Left kidney (tissue), 2 donors: ENCODE results near the gene IL1RAPL1. TPM values are rescaled to one million over a fixed set of nuclear protein-coding genes. Genes with fewer than 3 reads are reported as not detected.

ENCODE experiments used
- DNase-seq: peaks from one replicate; pipeline ENCODE4 v3.0.0-alpha.2; 2013
- polyA plus RNA-seq: library from polyadenylated mRNA; unstranded; fragments of 120-200 nt; gene quantifications from one replicate; pipeline ENCODE4 v1.2.1, GENCODE V29; 2013; ENCODE audit not compliant: insufficient read length

The IL1RAPL1 gene
- polyA plus RNA-seq, 1 donor, result 2.5 TPM

DNA sequence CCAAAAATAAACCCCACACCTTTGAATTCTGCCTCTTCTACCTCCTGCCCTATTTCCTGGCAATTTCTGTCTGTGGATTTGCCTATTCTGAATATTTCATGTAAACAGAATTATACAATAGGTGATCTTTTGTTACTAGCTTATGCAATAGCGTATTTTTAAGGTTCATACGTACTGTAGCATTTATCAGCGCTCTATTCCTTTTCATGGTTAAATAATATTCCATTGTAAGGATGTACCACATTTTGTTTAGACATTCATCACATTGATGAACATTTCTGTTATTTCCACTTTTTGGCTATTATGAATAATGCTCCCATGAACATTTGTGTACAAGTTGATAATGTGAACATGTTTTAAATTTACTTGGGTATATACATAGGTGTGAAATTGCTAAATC, 847.7 kb downstream of the IL1RAPL1 start:
- no peak for DNase-seq

DNA sequence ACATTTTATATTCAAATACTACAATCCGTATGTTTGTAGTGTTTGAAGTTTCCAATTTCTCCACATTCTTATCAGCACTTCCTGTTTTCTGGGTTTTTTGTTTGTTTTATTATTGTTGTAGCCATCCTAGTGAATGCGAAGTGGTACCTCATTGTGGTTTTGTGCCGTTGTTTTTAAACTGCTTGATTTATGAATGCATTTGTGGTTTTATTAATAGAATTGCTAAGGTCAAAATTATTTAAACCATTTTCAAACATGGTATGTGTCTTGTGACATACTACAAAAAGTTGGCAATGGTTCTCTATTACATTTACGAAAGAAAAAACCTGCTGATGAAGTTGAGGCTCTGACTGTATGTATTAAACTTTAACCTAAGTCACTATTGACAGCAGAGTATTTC, 848.1 kb downstream of the IL1RAPL1 start:
- DNase-seq, result no peak

DNA sequence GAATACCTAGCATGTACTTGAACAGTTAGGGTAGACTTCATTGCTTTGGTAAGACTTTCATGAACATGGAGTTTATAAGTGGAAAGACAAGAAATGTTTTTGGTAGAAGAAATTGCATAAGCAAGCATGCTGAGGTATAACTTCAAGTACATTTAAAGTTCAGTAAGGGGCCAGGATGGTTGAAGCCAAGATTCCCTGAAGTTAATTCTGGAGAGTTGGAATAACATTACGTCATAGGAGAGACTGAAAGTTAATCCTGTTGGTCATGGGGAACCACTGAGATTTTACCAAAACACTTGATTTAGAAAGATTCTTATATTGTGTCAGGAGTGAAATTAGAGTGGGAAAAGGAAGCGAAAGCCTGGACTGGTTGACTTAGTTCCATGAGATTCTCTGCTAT, 860.6 kb downstream of the IL1RAPL1 start:
- DNase-seq, result no peak

DNA sequence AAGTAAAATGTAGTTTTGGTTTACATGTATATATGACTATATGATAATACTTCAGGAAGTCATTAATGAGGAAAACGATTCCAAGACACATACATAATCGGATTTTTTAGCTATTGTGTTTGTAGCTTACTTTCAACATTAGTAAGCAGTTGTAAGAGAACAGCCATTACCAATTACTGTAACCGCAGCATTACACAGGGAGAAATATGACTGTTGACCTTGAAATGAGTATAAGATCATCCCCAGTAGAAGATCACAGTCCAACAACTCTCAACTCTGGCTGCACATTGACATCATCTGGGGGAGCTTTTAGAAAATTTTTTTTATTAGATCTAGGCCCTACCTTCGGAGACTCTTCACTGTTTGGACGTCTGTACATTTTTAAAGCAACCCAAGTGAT, 866.1 kb downstream of the IL1RAPL1 start:
- no peak for DNase-seq

DNA sequence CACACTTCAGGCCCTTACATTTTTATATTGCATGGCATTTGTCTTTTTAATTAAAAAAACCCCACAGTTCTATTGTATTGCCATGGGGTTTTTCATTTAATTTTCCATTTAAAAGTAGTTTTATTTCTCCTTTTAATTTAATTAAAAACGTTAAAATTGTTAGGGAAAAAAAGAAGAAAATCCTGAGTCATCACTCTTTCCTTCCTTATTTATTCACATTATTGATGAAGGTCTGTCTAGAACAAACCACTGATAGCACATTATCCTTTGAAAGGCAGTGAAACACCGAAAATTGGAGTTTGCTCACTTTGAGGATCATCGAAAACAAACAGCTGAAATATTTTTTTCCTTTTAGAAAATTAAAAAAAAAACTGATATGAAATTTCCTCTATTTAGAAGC, 868.5 kb downstream of the IL1RAPL1 start:
- no peak for DNase-seq

DNA sequence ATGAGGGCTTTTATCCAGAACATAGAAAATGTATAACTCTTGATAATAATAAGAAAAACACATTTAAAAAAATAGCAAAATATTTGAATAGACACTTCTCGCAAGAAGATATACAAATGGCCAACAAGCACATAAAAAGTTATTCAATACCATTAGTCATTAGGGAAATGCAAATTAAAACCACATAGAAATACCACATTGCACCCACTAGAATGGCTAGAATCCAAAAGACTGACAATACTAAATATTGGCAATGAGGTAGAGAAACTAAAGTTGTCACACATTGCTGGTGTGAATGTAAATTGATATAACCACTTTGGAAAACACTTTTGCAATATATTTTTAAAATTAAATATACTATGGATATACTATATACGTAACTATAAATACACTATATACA, 873.8 kb downstream of the IL1RAPL1 start:
- no peak for DNase-seq

DNA sequence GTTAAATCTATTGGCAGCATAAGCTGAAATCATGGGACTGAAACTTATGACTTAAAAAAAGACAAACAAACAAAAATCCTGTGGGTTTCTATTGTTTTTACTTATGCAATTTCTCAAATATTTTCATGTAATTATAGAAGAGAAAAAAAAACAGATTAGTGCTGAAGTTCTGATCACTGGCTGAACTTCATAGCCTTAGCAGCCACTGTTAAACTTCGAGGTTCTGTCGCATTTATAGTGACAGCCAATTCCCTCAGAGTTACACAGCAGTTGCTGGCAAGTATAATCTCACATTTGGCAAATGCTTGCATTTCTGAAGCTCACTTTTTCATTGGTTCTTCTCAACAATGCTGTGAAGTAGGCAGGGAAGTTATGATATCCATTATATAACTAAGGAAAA, 879.2 kb downstream of the IL1RAPL1 start:
- DNase-seq, result no peak

DNA sequence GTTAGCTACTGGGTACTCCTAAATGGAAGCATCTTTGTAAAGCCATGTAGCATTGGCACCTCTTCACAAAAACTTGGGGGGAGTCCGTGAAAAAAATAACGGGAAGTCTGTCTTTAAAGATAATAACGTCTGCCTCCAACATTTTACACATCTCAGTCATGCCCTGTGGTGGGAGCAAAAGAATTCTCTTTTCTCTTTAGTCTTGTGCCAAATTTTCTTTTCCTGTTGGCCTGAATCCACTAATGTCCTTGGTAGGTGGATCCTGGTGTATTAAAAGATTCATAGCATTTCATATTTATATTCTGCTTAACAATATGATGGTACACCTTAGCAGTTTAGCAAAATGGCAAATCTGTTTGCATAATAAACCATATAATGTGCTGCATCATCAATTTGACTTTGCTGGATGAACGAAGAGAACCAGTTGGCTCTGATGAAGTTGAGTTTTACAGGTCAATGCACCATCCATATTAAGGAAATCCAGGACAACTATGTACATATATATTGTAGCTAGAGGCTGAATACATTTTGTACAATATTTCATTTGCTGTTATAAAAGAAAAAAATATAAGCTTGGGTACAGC, 881.8 kb downstream of the IL1RAPL1 start:
- DNase-seq, result no peak

DNA sequence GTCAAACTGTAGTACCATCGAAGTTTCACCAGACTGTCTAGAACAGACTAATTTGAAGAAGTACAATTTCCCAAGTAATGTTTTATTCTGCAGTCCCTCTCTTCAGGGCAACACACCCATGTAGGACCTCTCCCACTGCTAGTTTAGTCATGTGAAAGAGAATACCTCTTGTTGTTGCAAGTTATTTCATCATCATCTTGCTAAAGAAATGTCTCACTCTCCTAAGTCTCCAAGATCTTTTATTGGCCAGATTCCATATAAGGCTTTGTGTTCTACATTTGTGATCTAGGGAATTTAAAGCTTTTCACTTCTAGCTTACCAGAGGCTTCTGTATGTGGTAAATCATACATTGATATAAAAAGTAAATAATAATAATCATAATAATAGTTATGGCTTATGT, 882.8 kb downstream of the IL1RAPL1 start:
- DNase-seq, result no peak

DNA sequence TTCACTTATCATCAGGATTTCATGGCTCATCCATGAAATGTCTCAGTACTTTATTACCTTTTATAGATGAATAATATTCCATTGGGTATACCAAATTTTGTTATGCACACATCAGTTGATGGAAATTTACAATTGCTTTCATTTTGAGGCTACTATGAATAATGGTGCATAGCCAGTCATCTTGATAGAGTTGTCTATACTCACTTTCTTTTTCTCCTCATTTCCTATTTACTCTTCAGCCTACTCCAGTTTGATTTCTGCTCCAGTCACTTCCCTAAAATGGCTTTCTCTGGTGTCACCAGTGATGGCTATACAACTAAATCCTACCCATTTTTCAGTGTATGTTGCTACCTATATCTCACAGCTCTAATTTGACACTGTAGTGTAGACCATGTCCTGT, 884.6 kb downstream of the IL1RAPL1 start:
- no peak for DNase-seq

DNA sequence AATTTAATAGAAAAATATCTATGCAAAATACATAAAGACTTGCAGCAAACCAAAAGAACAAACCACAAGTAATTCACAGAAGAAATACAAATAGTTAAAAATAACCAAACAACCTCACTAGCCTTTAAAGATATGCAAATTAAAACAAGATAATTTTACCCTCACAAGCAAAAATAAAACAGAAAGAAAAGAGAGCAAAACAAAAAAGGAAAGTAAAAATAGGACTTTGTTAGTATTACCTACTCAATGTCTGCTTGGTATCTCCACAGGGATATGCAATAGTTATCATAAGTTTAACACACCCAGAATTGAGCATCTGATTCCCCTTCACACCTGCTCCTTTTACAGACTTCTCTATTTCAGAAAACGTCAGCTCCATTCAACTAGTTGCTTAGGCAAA, 890.6 kb downstream of the IL1RAPL1 start:
- no peak for DNase-seq

DNA sequence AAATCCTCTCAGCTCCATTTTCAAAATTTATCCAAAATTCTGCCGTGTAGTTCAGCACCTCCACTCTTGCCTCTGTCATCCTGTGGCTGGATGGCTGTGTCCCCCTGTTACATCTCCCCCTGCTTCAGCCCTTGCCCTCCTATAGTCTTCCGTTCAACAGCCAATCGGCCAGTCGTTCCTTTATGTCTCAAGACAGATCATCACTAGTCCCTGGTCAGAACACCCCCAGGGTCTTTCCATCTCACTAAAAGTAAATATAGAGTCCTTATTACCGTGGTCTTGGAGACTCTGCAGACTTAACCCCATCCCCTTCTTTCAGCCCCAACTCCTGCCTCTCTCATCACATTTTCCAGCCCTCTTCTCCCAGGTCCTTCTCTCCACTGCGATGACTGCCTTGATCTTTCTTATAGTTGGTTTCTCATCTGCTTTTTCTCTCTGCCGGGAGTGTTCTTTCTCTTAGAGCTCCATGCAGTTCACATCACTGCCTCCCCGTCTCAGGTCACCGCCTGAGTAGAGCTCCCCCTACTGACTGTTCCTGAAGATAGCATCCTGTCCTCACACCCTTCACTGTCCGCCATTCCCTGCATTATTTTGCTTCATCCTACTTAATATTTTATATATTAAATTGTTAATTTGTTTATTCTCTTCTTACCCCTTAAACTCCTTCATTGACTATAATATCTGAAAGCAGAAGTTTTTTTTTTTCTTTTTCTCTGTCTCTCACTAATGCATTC, 891.3 kb downstream of the IL1RAPL1 start:
- no peak for DNase-seq

DNA sequence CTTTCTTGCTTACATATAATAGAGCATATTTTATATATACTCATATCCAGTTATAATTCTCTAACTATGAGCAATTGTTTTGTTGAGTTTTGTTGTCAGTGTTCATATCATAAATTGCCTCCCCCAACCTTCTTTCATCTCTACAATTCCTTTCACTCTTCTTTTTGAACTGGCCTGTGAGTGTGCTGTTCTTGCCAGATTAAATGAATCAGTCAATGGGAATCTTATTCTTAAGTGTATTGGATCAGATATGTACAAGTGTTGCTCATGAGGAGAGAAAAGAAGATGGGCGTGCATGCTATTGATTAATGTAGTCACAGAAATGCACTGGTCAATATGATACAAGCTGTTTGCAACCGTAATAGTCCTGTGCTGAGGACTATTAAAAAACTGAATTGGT, 900.0 kb downstream of the IL1RAPL1 start:
- no peak for DNase-seq

DNA sequence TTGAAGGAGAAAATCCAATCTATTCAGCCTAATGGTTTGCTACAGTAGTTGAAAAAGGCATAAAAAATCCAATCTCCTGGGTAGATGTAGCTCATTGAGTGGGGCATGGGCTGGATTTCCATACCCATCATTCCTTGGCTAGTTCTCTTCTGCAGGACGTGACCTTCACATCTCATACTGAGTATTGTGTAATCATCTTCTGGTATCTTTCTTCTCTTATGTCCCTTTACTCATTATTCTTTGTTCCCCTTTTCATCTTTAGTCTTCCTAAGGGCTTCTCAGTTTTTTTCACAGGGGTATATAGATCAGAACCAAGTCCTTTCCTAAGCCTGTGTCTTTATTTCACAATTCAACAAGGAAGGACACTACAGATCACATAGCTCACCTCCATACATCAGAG, 900.5 kb downstream of the IL1RAPL1 start:
- no peak for DNase-seq

DNA sequence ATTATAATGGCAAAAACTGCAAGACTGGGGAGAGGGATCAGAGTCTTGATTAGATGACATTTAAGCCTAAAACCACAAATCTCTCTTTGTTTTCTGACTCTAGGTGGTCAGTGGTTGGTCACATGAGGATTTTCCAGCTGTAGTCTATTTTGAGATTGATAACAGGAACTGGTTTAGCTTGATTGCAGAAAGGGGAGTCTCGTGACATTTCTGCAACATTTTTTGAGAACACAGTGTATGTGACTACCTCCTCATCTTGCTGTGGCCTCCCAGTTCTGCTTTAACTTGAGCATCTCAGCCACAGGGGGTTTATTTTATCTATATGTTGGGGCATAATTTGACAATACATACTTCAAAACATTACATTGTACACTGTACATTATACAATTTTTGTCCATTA, 901.7 kb downstream of the IL1RAPL1 start:
- DNase-seq, result no peak

DNA sequence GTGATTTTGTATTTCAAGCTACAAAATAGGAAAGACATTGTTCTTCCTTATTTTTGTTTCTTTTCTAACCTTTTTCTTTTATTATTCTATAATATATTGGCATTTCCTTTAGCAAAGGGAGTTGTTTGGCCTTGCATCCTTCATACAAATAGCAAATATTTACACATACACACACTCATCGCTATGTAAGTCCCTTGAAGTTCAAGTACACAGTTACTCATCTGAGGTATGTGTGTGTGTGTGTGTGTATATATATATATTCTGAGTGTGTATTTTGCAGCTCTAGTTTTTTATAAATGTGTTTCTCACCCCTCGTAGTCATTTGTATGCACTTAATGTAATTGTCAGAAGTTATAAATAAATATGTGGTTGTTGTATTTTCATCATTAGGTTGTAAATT, 903.4 kb downstream of the IL1RAPL1 start:
- no peak for DNase-seq

DNA sequence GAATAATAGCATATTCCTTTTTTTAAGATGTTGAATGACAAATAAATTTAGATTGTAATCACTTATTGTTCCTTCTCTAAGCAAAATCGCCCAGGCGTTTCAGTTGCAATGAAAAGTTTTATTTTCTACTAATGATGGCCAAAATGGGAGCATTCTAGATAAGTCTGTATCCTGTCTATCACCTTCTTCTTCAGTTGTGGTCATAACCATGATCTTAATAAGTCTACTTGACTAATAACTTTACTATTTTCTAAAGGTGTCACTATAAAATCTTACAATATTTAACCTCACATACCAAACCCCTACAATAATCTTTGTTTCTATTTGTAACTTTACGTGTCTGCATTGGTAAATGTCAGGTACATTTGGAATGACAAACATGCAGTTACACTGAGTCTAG, 904.4 kb downstream of the IL1RAPL1 start:
- DNase-seq, result no peak

DNA sequence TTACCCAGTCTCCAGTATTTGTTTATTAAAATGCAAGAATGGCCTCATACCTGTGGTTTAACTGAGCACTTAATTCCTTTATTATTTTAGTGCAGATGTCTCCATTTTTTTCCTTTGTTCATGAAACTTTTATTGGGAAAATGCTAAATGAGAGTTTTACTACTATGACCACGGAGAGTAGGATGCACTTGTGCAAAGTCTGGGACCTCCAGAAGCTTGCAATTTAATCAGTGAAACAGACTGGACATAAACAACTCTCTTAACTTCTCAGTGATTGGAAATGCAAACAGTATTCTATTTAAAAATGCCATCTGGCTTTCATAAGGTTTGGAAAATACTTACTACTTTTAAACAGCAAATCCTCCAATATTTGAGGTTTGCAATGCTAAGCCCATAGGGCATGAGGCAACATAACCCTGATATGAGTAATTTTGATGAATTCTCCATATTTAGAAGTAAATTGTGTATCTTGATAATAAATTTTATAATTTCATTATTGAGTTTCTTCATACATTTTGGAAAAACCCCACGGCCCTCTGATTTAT, 909.5 kb downstream of the IL1RAPL1 start:
- DNase-seq, result no peak

DNA sequence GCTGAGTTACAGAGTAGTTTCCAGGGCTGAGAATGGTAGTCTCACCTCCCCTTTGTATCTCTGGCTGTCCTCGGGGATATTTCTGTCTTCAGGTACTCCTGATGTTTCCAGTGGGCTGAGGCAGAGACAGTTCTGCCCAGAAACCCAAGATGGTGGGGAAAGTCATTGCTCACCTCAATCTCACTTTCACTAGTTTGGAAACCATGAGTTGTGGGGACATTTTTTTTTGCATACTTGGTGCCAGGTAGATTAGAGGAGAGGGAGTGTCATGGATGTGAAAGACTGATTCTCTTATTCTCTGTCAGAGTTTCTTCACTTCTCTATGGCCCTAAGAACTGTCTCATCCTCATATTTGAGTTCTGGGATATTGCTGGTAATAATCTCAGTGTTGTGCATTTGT, 919.5 kb downstream of the IL1RAPL1 start:
- DNase-seq, result no peak

DNA sequence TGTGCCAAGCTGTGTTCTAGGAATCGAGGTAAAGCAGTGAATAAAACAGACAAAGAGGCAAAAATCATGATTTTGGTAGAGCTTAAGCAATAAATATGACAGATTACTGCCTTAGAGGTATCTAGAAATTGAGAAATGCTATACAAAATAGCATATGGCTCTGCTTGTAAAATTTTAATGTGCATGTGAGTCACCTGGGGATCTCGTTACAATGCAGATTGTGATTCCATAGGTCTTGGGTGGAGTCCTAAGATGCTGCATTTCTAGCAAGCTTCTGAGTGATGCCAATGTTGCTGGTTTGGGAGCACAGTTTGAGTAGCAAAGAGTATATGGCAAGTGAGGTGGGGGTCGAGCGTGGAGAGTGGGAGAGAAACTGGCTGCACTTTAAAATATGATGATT, 930.9 kb downstream of the IL1RAPL1 start:
- no peak for DNase-seq

DNA sequence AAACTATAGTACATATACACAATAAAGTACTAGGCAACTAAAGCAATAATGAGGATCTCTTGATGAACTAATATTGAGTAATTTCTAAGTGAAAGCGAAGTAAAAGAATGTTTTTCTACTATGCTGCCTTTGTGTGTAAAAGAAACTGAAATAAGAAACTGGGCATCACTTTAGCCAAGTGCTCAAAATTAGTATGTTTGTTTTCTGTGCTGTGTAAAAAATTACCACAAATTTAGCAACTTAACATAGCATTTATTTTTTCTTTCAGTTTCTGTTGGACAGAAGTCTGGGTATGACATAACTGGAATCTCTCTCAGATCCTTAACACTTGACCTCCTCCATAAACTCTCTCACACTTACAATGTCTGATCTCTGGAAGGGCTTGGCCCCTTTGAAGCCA, 941.0 kb downstream of the IL1RAPL1 start:
- no peak for DNase-seq

DNA sequence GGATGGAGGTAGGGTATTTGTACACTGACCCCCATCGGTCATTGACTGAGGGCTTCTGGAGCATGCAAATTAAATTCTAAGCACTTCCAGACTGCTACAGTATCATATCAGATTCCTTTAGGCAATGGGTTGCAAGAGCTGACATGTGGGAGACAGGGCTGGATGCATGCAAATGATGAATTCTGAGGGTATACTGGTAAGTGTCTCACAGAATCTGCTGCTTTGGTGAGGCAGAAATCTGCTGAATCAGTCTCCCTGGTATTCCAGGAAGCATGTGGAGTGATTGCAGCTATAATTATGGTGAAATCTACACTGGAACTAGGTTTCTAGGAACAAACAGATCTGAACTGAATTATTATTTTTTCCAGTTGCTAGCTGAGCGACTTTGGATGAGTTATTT, 943.3 kb downstream of the IL1RAPL1 start:
- no peak for DNase-seq

DNA sequence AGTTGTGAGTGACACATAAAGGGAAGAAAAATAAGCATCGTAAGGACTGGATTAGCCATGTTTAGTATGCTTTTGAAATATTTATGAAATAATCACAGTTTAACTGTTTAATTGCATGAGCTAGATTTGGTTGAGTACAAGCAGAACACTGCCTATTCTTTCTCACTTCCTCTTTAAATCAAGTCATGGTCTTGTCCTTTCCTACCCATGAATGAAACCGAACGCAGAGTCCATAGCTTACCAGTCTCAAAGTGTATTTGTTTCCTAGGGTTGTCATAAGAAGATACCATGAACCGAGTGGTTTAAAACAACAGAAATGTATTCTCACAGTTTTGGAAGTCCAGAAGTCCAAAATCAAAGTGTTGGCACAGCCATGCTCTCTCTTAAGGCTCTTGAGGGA, 944.1 kb downstream of the IL1RAPL1 start:
- no peak for DNase-seq
